GM23248 (cell line): ENCODE data around the gene PYDC1. TPM values are rescaled to one million over a fixed set of nuclear protein-coding genes. Genes with fewer than 3 reads are reported as not detected.

ENCODE experiments used
- DNase-seq: peaks from one replicate; pipeline ENCODE4 v3.0.0-alpha.2; 2015
- H2AFZ ChIP-seq: fragments of 200-600 bp; sonication (generic); 2 replicates; pipeline ENCODE4 v1.6.1; 2016; ENCODE audit warnings: antibody characterized with exemption
- H3F3A ChIP-seq: fragments of 200-600 bp; sonication (generic); 2 replicates; pipeline ENCODE4 v1.6.1; 2016; ENCODE audit warnings: mild to moderate bottlenecking, antibody characterized with exemption, mixed run types; ENCODE audit not compliant: insufficient read depth
- H3K27ac ChIP-seq: fragments of 200-600 bp; sonication (generic); 2 replicates; pipeline ENCODE4 v1.5.1; 2016; ENCODE audit warnings: mild to moderate bottlenecking
- H3K27me3 ChIP-seq: fragments of 200-600 bp; sonication (generic); replicated peaks from 2 replicates; pipeline ENCODE4 v1.6.1; 2016; ENCODE audit warnings: mild to moderate bottlenecking; ENCODE audit not compliant: insufficient read depth
- H3K36me3 ChIP-seq: fragments of 200-600 bp; sonication (generic); 2 replicates; pipeline ENCODE4 v1.6.1; 2016; ENCODE audit warnings: low read depth, mild to moderate bottlenecking
- H3K4me1 ChIP-seq: fragments of 200-600 bp; sonication (generic); 2 replicates; pipeline ENCODE4 v1.6.1; 2016; ENCODE audit warnings: mild to moderate bottlenecking; ENCODE audit not compliant: insufficient read depth
- H3K4me2 ChIP-seq: fragments of 200-600 bp; sonication (generic); one replicate; pipeline ENCODE4 v1.6.1; 2016; ENCODE audit warnings: mild to moderate bottlenecking; ENCODE audit not compliant: unreplicated experiment
- H3K4me3 ChIP-seq: fragments of 200-600 bp; sonication (generic); 2 replicates; pipeline ENCODE4 v1.5.1; 2016; ENCODE audit warnings: mild to moderate bottlenecking
- H3K79me2 ChIP-seq: fragments of 200-600 bp; sonication (generic); 2 replicates; pipeline ENCODE4 v1.6.1; 2016; ENCODE audit warnings: mild to moderate bottlenecking; ENCODE audit not compliant: insufficient read depth
- H3K9ac ChIP-seq: fragments of 200-600 bp; sonication (generic); 2 replicates; pipeline ENCODE4 v1.6.1; 2016; ENCODE audit warnings: mild to moderate bottlenecking
- H3K9me2 ChIP-seq: fragments of 200-600 bp; sonication (generic); 2 replicates; pipeline ENCODE4 v1.6.1; 2016; ENCODE audit warnings: mixed run types, mild to moderate bottlenecking, moderate library complexity; ENCODE audit not compliant: insufficient read depth
- H3K9me3 ChIP-seq: fragments of 200-600 bp; sonication (generic); one replicate; pipeline ENCODE4 v1.6.1; 2017; ENCODE audit warnings: low read depth
- H4K20me1 ChIP-seq: fragments of 200-600 bp; sonication (generic); 2 replicates; pipeline ENCODE4 v1.6.0; 2016; ENCODE audit not compliant: insufficient read depth
- EZH2 ChIP-seq: fragments of 200-600 bp; sonication (generic); IDR thresholded peaks from 2 replicates; pipeline ENCODE4 v1.6.1; 2018; ENCODE audit warnings: antibody characterized with exemption, mild to moderate bottlenecking; ENCODE audit not compliant: insufficient read depth, poor library complexity, severe bottlenecking
- EZH2phosphoT487 ChIP-seq: fragments of 200-600 bp; sonication (generic); IDR thresholded peaks from 2 replicates; pipeline ENCODE4 v1.6.1; 2018; ENCODE audit warnings: antibody characterized with exemption, moderate library complexity, mild to moderate bottlenecking, low read depth; ENCODE audit not compliant: insufficient read depth
- WGBS, 2 experiments: methylation state at CpG; one replicate each; pipeline ENCODE4 v1.1.6; 2015 to 2017; ENCODE audit warnings: low lambda C conversion rate in 2 of 2, low coverage in 1 of 2; ENCODE audit errors: missing lambda C conversion rate in 2 of 2; 5-methylcytosine and 5-hydroxymethylcytosine counted together
- in situ Hi-C: fragments of 300-500 bp; cut with MboI; formaldehyde crosslinking; loops from 2 replicates; pipeline ENCODE4 v1.15.0; 2020
- polyA plus RNA-seq: library from polyadenylated mRNA; unstranded; fragments of >200 nt; fragmentation: Nextera tagmentation; extraction: Ambion mirVana; gene quantifications from 2 replicates; pipeline ENCODE4 v1.2.1, GENCODE V29; 2016
- total RNA-seq: library from RNA; depleted of rRNA; stranded (reverse); fragments of >200 nt; shearing (Covaris generic); gene quantifications from 2 replicates; pipeline ENCODE4 v1.2.3, GENCODE V29; 2014

PYDC1 gene
- total and polyA plus RNA-seq, 2 experiments from 2014 or later = not detected

- in situ Hi-C loops = loop anchor here (10.0 kb wide), 1 partner anchor 197 kb away; the partner anchor contains the start of gene COX6A2
- Histone ChIP-seq H3K79me2 (no peaks in the 10 kb centered on the region), H3K36me3 (no peaks in the 10 kb centered on the region), H3K27ac (no peak overlapping the region), H2AFZ (no peak overlapping the region), H3K4me2 (no peak overlapping the region), H3K9me3 (no peaks in the 10 kb centered on the region), H3K9me2 (no peaks in the 10 kb centered on the region), H4K20me1 (no peaks in the 10 kb centered on the region), H3K9ac (no peak overlapping the region), H3K4me1 (no peaks in the 10 kb centered on the region), H3K27me3 (no peaks in the 10 kb centered on the region), H3F3A (no peaks in the 10 kb centered on the region), H3K4me3 (no peak overlapping the region)
- WGBS, 2 experiments = 90 to 97% methylated on average over 4 of the region's 4 CpGs
- DNase-seq = no peak
- TF ChIP-seq EZH2phosphoT487 (no peak), EZH2 (no peak)
Measured at GRCh38 chr16:31228206-31228605, 11.3 kb upstream of the PYDC1 start.

- WGBS, 2 experiments = 85 to 98% methylated on average over 2 to 3 of the region's 3 CpGs
- no peak for TF ChIP-seq EZH2
- TF ChIP-seq EZH2phosphoT487 = no peak
- Histone ChIP-seq H3K36me3 (no peaks in the 10 kb centered on the region), H2AFZ (no peak overlapping the region), H3K4me3 (no peak overlapping the region), H3K9me2 (no peaks in the 10 kb centered on the region), H3K4me2 (no peak overlapping the region), H3K4me1 (no peaks in the 10 kb centered on the region), H3K27me3 (no peaks in the 10 kb centered on the region), H4K20me1 (no peaks in the 10 kb centered on the region), H3K27ac (no peak overlapping the region), H3F3A (no peaks in the 10 kb centered on the region), H3K9me3 (no peaks in the 10 kb centered on the region), H3K79me2 (no peaks in the 10 kb centered on the region), H3K9ac (no peak overlapping the region)
- in situ Hi-C loops = loop anchor here (10.0 kb wide), 1 partner anchor 200 kb away; the partner anchor contains the start of gene COX6A2
- no peak for DNase-seq
Measured at GRCh38 chr16:31225193-31225592, 8.3 kb upstream of the PYDC1 start.

- Histone ChIP-seq H3K27me3 (no peaks in the 10 kb centered on the region), H3K4me2 (no peak overlapping the region), H3K4me1 (no peaks in the 10 kb centered on the region), H3K36me3 (no peaks in the 10 kb centered on the region), H3K4me3 (no peak overlapping the region), H3K79me2 (no peaks in the 10 kb centered on the region), H3K9me3 (no peaks in the 10 kb centered on the region), H4K20me1 (no peaks in the 10 kb centered on the region), H3K9ac (no peak overlapping the region), H3F3A (no peaks in the 10 kb centered on the region), H3K27ac (no peak overlapping the region), H2AFZ (no peak overlapping the region), H3K9me2 (no peaks in the 10 kb centered on the region)
- in situ Hi-C loops = loop anchor here (10.0 to 25.0 kb wide), 2 partner anchors 200 to 488 kb away; partner anchors contain the start of gene COX6A2
- 59 to 63% methylated on average over 33 to 80 of the region's 80 CpGs for WGBS, 2 experiments
- TF ChIP-seq EZH2phosphoT487 = no peak
- no peak for TF ChIP-seq EZH2
- no peak for DNase-seq
Measured at GRCh38 chr16:31224092-31224955, 7.4 kb upstream of the PYDC1 start.

GRCh38 chr16:31223044-31223443 lies 6.1 kb upstream of the PYDC1 start:
- Histone ChIP-seq H3K9me3 (no peaks in the 10 kb centered on the region), H3K4me3 (no peak overlapping the region), H3K27me3 (peaks cover 8% of the 10 kb centered on the region), H3F3A (no peaks in the 10 kb centered on the region), H3K27ac (no peak overlapping the region), H2AFZ (no peak overlapping the region), H3K79me2 (no peaks in the 10 kb centered on the region), H3K36me3 (no peaks in the 10 kb centered on the region), H3K4me2 (no peak overlapping the region), H3K9ac (no peak overlapping the region), H3K9me2 (no peaks in the 10 kb centered on the region), H3K4me1 (no peaks in the 10 kb centered on the region), H4K20me1 (no peaks in the 10 kb centered on the region)
- no peak for TF ChIP-seq EZH2
- TF ChIP-seq EZH2phosphoT487 = no peak
- 62 to 65% methylated on average over 5 of the region's 5 CpGs for WGBS, 2 experiments
- no peak for DNase-seq
- in situ Hi-C loops = loop anchor here (10.0 to 25.0 kb wide), 2 partner anchors 202 to 489 kb away; partner anchors contain the start of gene COX6A2
